ENCODE data around the gene RUNX2.

GRCh38 chr6:45483021-45483420, 154.9 kb downstream of the RUNX2 start:
- TF ChIP-seq POLR2A (IDR thresholded peaks at IDR 0.05) (no peak), CTCF (IDR thresholded peaks at IDR 0.05) (no peak)

Data from Peyer's patch (tissue), 4 donors.